ENCODE measurements around the gene NEGR1. TPM values are rescaled to one million over a fixed set of nuclear protein-coding genes. Genes with fewer than 3 reads are reported as not detected.

NEGR1 gene
- total RNA-seq, 2 experiments from 2014 or later = not detected

GRCh38 chr1:72288886-72289285 is 6.5 kb upstream of the NEGR1 start:
- H3K4me1 Mint-ChIP-seq (ENCODE audit: low read depth) = no peaks in the 10 kb centered on the region
- no peak for ATAC-seq

DNA sequence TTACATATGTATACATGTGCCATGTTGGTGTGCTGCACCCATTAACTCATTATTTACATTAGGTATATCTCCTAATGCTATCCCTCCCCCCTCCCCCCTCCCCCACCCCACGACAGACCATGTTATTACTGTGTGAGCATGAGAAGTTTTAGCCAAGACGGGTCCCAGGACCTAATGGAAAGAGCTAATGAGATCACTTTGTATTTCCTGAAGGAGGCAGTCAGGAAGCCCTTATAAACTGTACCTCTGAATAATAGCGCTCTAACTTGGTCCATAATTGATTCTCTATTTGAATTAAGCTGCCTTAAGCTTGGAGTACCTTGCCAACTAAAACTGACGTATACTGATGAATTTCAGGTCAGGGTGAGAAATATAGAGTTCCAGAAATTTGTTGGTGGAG is 4.1 kb upstream of the NEGR1 start:
- intact Hi-C loops (cut with micrococcal nuclease) = no loop called here
- POLR2A ChIA-PET = no interaction called here
- peaks cover 20% of the 10 kb centered on the region for H3K27me3 Mint-ChIP-seq
- no peaks in the 10 kb centered on the region for H3K9me3 Mint-ChIP-seq
- peaks cover 9% of the 10 kb centered on the region for H3K4me1 Mint-ChIP-seq (ENCODE audit: low read depth)
- H3K4me3 Mint-ChIP-seq = no peak overlapping the region
- no peak for ATAC-seq
- H3K27ac Mint-ChIP-seq = no peak overlapping the region
- H3K36me3 Mint-ChIP-seq (ENCODE audit: low read depth) = no peaks in the 10 kb centered on the region
- CTCF ChIA-PET = no interaction called here
- TF ChIP-seq CTCF (IDR thresholded peaks at IDR 0.05) = no peak
- DNase-seq = no peak

More at GRCh38 chr1:72288886-72289285, 6.5 kb upstream of the NEGR1 start:
- no peak for DNase-seq
- intact Hi-C loops (cut with micrococcal nuclease) = no loop called here
- no peak overlapping the region for H3K4me3 Mint-ChIP-seq
- H3K27me3 Mint-ChIP-seq = peaks cover 9% of the 10 kb centered on the region
- no peaks in the 10 kb centered on the region for H3K36me3 Mint-ChIP-seq (ENCODE audit: low read depth)
- CTCF ChIA-PET = no interaction called here
- POLR2A ChIA-PET = no interaction called here
- no peak for TF ChIP-seq CTCF (IDR thresholded peaks at IDR 0.05)
- H3K9me3 Mint-ChIP-seq = no peaks in the 10 kb centered on the region
- H3K27ac Mint-ChIP-seq = no peak overlapping the region

DNA sequence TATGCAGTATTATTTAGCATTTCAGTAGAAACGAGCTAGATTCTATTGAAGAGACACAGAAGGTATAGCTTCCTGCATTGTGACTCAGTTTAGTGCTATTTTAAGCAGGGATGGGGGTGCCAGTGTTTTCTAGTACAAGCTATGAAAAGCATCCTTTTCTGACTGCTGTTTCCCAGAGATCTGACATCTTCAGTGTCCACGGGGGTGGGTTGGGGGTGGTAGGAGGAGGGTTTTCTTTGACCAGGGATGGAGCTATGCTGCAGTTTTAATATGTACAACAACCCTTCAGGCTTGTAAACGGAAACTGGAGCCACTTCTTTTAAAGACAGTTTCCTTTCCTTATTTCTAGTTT is 2.7 kb upstream of the NEGR1 start:
- intact Hi-C loops (cut with micrococcal nuclease) = no loop called here
- Mint-ChIP-seq H3K27ac (no peak overlapping the region), H3K9me3 (no peaks in the 10 kb centered on the region), H3K4me3 (no peak overlapping the region), H3K4me1 (ENCODE audit: low read depth) (peaks cover 14% of the 10 kb centered on the region), H3K27me3 (peaks cover 27% of the 10 kb centered on the region), H3K36me3 (ENCODE audit: low read depth) (no peaks in the 10 kb centered on the region)
- peak; percentile 11 for ATAC-seq
- no peak for TF ChIP-seq CTCF (IDR thresholded peaks at IDR 0.05)
- POLR2A ChIA-PET = no interaction called here
- CTCF ChIA-PET = no interaction called here
- peak; percentile 22 for DNase-seq

DNA sequence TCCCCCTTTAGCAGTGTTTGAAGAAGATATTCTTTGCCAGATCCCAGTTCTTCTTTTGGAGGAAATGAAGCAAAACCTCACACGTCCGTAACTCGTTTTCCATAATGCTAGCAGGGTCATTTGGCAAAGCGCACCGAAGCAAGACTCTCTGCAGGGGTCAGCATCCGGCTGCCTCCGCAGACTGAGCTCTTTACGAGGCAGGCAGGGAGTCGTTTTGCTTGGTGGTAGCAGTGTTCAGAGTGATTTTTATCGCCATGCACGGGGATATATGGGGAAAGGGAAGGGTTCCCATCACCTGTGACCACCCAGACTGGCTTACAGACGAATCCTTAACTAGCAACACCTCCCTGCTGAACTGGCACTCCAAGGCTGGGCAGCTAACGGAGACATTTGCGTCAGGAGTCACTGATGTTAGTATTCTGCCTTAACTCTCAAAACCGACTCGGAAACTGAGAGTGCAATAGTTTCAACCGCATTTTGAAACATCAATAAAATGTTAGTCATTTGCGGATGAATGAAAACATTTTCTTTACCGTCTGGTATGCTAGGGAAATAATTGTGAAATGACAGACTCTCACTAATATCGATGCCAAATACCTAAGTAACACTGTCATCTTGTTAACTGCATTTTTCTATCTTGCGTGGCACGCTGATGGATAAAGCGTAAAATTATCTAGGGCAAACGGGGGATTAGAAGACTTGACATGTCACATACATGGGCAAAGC is 2.2 kb upstream of the NEGR1 start:
- H3K4me1 Mint-ChIP-seq (ENCODE audit: low read depth) = peaks cover 14% of the 10 kb centered on the region
- ChIA-PET POLR2A (no interaction called here), CTCF (interaction anchor here (1.5 kb wide), 1 partner anchor 15 kb away, joined by 3 read pairs; no protein-coding TSS in a partner anchor)
- peak; percentile 62 for DNase-seq
- intact Hi-C loops (cut with micrococcal nuclease) = no loop called here
- no peaks in the 10 kb centered on the region for H3K9me3 Mint-ChIP-seq
- H3K36me3 Mint-ChIP-seq (ENCODE audit: low read depth) = no peaks in the 10 kb centered on the region
- no peak overlapping the region for H3K27ac Mint-ChIP-seq
- ATAC-seq = peak; percentile 67
- TF ChIP-seq CTCF (IDR thresholded peaks at IDR 0.05) = no peak
- H3K4me3 Mint-ChIP-seq = no peak overlapping the region
- H3K27me3 Mint-ChIP-seq = peaks cover 27% of the 10 kb centered on the region

DNA sequence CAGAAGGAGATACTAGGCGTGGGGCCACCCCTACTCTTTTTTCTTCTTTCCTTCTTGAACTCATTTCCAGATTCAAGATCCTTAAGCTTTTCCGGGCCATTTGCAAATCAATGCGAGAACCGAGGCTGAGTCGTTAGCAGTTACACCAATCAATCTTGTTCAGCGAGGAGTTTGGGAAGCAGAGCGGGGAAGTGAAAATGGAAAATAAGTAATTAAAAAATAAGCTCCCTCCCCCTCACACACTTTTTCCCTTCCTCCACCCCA is 1.7 kb upstream of the NEGR1 start:
- no peak for ATAC-seq
- no peak overlapping the region for H3K27ac Mint-ChIP-seq

More for the DNA sequence above, 1.7 kb upstream of the NEGR1 start:
- no peaks in the 10 kb centered on the region for H3K9me3 Mint-ChIP-seq
- H3K4me1 Mint-ChIP-seq (ENCODE audit: low read depth) = peaks cover 14% of the 10 kb centered on the region
- CTCF ChIA-PET = interaction anchor here (1.5 kb wide), 1 partner anchor 14 kb away, joined by 3 read pairs; no protein-coding TSS in a partner anchor
- no peak for TF ChIP-seq CTCF (IDR thresholded peaks at IDR 0.05)
- peaks cover 26% of the 10 kb centered on the region for H3K27me3 Mint-ChIP-seq
- intact Hi-C loops (cut with micrococcal nuclease) = no loop called here
- H3K4me3 Mint-ChIP-seq = no peak overlapping the region
- POLR2A ChIA-PET = no interaction called here
- no peak for DNase-seq
- H3K36me3 Mint-ChIP-seq (ENCODE audit: low read depth) = no peaks in the 10 kb centered on the region
